HG03066 (cell line): ENCODE results near the gene ZNF675.
"Not testable (repeated sequence)": the region's sequence is repeated elsewhere in the genome, so short reads cannot be mapped to it uniquely, and the experiment has no call there.

ENCODE experiments used
- ATAC-seq: cut with Tn5 transposase; IDR thresholded peaks from one replicate; pipeline ENCODE4 v1.9.1; 2021; ENCODE audit warnings: low read depth; ENCODE audit not compliant: unreplicated experiment

The ZNF675 gene

GRCh38 chr19:23686621-23687423 is at the start of gene ZNF675:
TSS of gene ZNF675 (minus strand) at chr19:23687212. CDS start at chr19:23687033, 179 bp downstream.
- ATAC-seq: peak; percentile 82

GRCh38 chr19:23730729-23731465 is 43.9 kb upstream of the ZNF675 start:
- ATAC-seq: not testable (repeated sequence)

- ATAC-seq: not testable (repeated sequence)
Measured at GRCh38 chr19:23724161-23724560, 37.1 kb upstream of the ZNF675 start.

- ATAC-seq: no peak
Measured at GRCh38 chr19:23718802-23719201, 31.8 kb upstream of the ZNF675 start.

GRCh38 chr19:23716792-23717191 is 29.8 kb upstream of the ZNF675 start:
- ATAC-seq: no peak

- no peak for ATAC-seq
Measured at GRCh38 chr19:23709347-23709746, 22.3 kb upstream of the ZNF675 start.

- no peak for ATAC-seq
Measured at GRCh38 chr19:23706657-23707056, 19.6 kb upstream of the ZNF675 start.

GRCh38 chr19:23699521-23699860 is 12.5 kb upstream of the ZNF675 start:
- ATAC-seq: no peak

- ATAC-seq: no peak
Measured at GRCh38 chr19:23698711-23699520, 11.9 kb upstream of the ZNF675 start.

GRCh38 chr19:23692937-23693336 is 5.9 kb upstream of the ZNF675 start:
- not testable (repeated sequence) for ATAC-seq

- no peak for ATAC-seq
Measured at GRCh38 chr19:23673132-23673531, 13.9 kb downstream of the ZNF675 start.

- not testable (repeated sequence) for ATAC-seq
Measured at GRCh38 chr19:23668606-23669005, 18.4 kb downstream of the ZNF675 start.

- ATAC-seq: no peak
Measured at GRCh38 chr19:23665651-23666410, 21.2 kb downstream of the ZNF675 start.

- not testable (repeated sequence) for ATAC-seq
Measured at GRCh38 chr19:23649817-23650216, 37.2 kb downstream of the ZNF675 start.
